Measurements from ENCODE around the gene CLIC5.
A peak's percentile ranks its signal among the peaks of the same experiment; 100 is the strongest.

The CLIC5 gene

GRCh38 chr6:45843848-45844521 lies 171.7 kb downstream of the CLIC5 start:
- peak; percentile 92 for DNase-seq (ENCODE audit: low read depth, low spot score)

- DNase-seq (ENCODE audit: low read depth, low spot score) = no peak
Measured at GRCh38 chr6:45841062-45841461, 174.6 kb downstream of the CLIC5 start.

- DNase-seq (ENCODE audit: low read depth, low spot score) = no peak
Measured at GRCh38 chr6:45838996-45839395, 176.7 kb downstream of the CLIC5 start.

DNA sequence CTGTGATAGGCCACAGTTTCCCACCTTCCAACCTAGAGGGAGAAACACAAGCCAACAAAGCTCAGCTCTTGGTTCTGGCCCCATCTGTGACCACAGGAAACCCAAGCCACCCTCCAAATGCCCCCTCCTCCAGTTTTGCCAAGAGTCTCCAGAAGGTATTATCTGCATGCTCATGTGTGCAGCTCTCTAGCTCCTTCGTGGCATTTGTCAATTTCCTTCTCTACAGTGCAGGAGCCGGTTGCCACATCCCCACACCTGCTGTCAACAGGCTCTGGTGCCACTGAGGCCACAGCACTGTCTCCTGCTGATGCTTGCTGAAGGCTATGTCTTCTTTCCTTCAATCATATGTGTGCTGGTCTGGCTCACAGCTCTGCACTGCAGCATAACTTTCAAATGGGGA lies 177.2 kb downstream of the CLIC5 start:
- DNase-seq (ENCODE audit: low read depth, low spot score) = no peak

DNA sequence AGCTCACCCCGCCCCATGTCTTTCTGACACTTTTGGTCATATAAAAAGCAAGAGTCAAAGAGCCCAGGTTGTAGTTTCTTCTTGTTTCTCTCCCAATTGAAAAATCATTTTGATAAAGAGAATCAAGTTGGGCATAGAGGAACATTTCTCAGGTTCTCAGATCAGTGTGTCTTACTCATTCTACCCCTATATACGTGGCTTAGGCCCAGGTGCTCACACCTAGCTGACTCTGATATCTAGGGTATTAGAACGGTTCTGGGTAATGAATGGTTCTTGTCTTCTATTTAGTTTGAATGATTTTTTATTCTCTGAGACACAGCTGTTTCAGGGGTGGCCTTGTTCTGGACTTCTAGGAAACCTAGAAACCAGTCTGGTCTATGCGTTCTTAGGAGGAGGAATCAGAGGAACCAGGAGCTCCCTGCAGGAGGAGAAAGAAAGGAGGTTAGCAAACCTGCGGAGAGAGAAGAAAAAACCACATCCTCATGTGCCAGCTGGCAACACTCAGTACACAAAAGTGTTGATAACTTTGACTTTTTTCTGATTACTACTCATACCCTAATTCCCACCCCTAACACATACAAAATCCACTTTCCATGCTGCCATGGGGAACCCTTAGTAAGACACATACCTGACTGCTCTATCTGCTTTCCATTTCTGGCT lies 178.0 kb downstream of the CLIC5 start:
- DNase-seq (ENCODE audit: low read depth, low spot score) = no peak

DNA sequence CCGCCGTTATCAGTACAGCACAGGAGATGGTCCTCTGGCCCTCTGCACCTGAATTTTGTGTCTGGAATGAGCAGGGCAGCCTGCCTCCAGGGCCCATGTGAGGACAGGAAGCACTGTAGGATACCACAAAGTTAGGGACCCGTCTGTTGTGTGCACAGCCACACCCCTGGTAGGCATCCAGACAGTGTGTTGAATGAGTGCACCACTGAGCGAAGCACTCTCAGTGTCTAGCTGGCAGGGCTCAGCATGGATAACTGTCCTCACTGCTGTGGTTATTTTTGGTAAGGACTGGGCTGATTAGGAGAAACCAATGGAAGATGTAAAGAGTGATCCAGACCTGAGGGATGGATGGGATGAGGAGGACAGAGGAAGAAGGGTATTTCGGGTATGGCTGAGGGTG lies 178.7 kb downstream of the CLIC5 start:
- no peak for DNase-seq (ENCODE audit: low read depth, low spot score)

DNA sequence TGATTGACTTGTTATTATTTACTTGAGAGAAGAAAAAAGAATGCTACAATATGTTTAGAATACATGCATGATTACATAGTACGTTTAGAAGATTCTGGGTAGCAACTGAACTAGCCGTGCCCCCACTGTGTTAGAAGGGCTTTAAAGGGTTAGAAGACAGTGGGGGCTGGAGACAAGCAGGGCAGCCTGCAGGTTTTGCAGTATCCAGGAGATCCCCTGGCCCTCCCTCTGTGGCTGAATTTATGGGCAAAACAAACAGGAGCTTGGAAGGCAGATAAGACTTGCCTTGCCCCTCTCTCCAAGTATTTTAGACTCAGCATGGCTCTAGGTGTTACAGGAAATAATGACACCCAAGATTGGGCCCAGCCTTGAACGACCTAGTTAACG lies 179.2 kb downstream of the CLIC5 start:
- DNase-seq (ENCODE audit: low read depth, low spot score) = no peak

- peak; percentile 42 for DNase-seq (ENCODE audit: low read depth, low spot score)
Measured at GRCh38 chr6:45835721-45836437, 179.8 kb downstream of the CLIC5 start.

- no peak for DNase-seq (ENCODE audit: low read depth, low spot score)
Measured at GRCh38 chr6:45832063-45832462, 183.6 kb downstream of the CLIC5 start.

Measured in astrocyte of the hippocampus (primary cell).